HuH-7 (cell line): ENCODE measurements around the gene CDKL4.
"Not testable (repeated sequence)": the region's sequence is repeated elsewhere in the genome, so short reads cannot be mapped to it uniquely, and the experiment has no call there.

Experiments
- DNase-seq: peaks from one replicate; pipeline ENCODE4 v3.0.0; 2011; ENCODE audit warnings: low spot score

CDKL4 gene

DNA sequence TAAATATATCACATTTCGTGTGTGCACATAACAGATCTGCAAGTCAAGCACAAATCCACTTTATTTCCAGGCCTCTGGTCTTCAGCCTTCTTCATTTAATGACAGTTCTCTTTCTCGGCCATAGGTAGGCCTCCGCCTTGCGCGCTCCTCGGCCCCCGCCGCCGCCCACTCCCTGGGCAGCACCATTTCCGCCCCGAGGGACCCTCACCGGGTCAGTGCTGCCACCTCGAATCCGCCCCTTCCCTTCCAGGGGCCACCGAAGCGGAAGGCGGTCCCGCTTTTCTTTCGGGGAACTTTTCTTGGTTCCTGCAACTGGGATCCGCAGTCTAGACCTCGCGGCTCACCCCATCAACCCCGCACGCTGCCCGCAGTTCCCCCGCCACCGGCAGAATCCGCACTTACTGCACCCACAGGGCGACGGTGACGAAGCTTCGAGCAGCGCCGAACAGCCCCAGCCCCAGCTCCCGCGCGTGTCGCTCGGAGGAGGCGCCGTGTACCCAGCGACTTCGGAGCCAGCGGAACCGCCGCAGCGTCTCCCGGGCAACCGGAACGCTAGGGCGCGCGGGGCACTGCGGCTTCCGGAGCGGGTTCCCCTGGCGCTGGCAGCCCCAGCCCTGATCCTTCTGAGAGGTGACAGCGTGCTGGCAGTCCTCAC, at the start of gene CDKL4:
CDKL4 (minus strand) TSS at position 502 of the 655 bp plus-strand sequence.
- no peak for DNase-seq

DNA sequence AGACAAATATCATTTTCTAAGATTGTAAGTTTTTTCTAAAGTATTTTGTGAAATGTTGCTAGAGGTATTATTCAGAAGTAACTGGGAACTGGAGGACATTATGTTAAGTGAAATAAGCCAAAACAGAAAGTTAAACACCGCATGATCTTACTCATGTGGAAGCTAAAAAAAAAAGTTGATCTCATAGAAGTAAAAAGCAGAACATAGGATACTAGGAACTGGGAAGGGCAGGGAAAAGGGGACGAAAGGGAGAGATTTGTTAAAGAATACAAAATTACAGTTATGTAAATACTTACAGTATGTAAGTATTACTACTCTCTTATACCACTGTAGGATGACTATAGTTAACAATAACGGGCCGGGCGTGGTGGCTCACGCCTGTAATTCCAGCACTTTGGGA, 46.7 kb upstream of the CDKL4 start:
- no peak for DNase-seq

DNA sequence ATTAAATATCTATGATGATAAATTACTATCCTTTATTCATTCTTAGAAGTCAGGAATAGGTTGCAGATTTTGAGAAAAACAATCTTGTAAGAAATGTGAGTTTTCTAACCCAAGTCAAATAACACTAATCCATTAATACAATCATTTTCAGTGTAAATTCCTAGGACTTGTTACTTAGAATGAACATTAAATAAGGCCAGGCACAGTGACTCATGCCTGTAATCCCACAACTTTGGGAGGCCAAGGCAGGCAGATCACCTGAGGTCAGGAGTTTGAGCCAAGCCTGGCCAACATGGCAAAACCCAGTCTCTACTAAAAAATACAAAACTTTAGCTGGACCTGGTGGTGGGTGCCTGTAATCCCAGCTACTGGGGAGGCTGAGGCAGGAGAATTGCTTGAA, 45.8 kb upstream of the CDKL4 start:
- no peak for DNase-seq

DNA sequence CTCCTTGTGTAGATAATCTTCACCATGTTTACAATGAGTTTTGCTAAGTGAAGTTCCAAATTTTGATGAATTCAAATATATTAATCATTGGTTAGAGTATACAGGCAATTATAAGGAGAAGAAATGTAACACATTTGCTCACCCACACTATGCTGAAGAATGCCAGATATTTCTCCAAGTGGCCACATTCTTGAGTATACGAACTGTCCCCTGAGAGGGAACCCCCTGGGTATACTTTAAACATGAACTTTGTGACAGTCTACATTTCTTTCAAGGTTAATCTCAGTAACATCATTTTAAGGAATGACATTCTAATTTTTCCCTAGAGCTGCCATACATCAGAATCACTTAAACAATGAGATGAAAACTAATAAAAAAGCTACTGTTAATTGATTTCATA, 39.8 kb upstream of the CDKL4 start:
- DNase-seq: no peak

DNA sequence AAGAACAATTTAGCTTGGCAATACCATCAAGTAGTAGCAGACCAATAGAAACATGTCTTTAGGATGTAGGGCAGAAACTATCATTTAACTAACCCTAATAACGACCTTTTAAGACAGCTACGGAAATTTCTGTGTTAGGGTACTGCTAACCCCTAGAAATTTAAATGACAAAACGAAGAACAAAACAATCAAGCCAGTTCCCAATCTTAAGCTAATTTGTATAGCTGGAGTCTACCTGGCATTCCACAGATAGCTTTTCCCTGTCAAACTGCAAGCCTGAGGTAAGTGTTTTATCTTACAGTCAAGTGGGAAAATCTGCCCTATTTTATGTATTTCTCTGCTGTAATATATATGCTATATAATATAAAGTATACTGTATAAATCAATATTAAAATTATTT, 37.6 kb upstream of the CDKL4 start:
- DNase-seq: no peak

DNA sequence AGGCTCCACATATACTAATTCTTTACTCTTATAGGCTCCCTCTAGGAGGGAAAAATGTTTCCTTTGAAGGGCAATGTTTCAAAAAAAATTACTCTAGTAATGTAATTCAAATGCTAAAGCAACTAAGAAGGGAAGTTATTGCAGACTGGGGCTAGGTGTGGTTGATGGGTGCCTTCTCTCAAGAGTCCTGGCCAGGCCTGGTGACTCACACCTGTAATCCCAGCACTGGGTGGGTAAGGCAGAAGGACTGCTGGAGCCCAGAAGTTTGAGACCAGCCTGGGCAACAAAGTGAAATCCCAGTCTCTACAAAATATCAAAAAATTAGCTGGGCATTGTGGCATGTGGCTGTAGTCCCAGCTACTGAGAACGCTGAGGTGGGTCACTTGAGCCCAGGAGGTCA, 31.2 kb upstream of the CDKL4 start:
- DNase-seq: no peak

DNA sequence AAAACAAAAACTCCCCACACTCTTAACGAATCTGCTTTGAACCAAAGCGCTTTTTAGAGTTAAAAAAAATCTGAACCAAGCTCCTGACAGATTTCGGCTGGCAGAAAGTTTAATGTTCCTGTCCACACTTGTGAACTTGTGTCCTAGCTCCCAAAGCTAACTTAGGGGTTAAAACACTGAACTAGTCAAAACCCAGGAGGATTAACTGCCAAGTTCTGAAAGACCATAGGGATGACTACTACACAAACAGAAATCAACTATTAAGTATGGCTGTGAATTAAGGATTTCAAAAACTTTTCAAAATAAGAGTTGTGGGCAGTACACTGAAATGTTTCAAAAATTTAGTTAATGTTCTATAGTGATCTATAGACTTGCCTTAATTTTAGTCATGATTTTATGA, 26.2 kb upstream of the CDKL4 start:
- DNase-seq: no peak

DNA sequence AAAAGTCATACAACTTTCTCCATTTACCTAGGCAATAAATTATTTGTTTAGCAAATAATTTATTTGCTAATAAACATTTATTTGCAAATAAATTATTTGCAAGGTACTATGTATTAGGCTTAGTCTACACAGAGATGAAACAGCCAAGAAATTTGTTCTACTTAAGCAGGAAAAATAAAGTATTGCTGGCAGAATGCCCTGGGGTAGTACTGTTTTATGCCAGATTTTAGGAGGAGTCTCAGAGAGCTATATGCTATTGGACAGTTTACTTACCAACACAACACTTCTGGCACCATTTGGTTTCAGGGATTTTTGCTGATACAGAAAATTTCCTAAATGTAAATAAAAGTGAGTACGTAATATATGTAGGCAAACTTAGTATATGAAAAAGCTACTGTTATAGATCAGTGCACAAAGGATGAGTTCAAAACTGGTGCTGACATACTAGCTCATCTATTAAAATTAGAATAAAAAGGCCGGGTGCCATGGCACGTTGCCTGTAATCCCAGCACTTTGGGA, 23.2 kb upstream of the CDKL4 start:
- no peak for DNase-seq

DNA sequence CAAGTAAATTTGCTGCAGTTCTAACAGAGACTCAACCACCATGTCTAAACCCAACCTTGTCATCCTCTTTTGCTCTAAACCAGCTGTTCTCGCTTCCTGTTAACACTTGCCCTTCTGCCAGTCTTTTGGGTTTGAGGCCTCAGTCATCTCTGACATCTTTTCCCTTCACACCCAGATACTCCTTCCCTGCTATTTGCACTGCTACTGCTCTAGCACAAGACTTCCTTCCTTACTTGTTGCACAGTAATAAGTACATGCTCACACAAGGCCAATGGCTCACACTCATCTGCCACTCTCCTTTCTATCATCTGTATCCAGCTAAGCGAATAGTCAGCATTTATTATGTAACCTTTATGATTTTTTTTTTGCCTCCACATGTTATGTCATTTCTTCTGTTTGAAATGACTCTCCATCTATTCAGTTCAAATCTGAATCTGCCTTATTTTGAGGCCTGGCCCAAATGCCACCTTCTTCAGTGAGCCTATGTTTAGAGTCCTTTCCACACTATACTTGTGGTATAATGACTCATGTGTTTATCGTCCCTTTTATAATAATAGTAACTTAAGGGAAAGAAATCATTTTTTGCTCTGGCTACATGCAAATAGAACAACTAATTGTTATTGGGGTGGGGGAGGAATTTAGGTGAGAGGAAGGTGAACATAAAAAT, 22.5 kb upstream of the CDKL4 start:
- DNase-seq: no peak

DNA sequence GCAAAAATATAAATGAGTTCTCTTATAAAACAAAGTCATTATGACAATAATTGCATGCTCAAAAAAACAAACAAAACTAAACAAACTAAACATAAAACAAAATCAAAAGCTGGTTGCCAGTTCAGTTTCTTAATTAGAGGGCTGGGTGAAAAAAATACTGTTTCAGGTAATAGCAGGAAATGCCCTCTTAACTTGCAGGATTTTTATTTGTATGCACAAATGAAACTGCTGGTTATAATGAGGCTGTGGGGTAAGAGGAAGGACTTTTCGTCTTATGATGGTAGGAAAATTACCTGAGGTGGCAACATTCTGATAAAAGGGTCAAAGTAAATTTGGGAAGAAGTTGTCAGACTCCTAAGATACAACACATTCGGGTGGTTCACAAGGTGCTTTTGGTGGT, 21.5 kb upstream of the CDKL4 start:
- no peak for DNase-seq

DNA sequence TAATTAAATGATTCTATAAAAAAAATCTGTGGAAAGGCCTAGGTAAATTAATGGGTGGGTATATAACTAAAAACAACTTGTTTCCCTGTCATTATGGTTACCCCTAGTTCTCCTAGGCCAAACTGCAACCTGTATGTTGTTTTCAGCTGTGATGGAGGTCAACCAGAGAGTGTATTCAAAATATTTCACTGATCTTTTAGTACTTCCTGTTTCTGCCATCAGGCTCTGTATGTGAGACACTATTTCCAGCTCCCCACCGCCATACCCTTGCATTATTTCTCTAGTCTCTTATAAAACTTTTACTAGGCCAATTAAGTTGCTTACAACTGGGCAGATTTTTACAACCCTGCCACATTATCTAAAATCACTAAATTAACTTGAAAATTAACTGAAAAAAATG, 21.0 kb upstream of the CDKL4 start:
- DNase-seq: no peak

DNA sequence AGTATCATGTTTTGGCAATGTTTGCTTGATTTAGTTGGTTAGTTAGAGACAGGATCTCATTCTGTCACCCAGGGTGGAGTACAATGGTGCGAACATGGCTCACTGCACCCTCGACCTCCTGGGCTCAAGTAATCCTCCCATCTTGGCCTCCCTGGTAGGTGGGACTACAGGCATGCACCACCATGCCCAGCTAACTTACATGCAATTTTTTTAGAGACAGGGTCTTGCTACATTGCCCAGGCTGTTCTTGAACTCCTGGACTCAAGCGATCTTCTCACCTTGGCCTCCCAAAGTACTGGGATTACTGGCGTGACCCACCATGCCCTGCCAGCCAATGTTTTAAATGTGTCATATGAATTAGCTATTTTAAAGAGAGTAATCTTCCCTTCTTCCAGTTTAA, 16.3 kb upstream of the CDKL4 start:
- DNase-seq: no peak

DNA sequence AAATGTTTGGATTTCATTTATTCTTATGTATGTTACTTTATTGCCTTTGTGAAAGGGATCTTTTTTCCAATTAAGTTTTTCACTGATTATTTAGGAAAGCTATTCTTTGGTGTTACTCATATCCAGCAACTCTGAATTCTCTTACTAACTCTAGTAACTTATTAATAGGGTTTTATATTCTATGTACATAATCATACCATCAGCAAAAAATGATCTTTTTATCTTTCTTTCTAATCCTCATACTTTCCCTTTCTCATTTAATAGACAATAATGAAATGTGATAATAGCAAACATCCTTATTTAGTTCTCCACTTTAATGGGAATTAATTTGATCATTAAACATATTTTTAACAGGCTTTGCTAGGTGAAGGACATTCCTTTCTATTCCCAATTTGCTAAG, 12.3 kb upstream of the CDKL4 start:
- DNase-seq: no peak

DNA sequence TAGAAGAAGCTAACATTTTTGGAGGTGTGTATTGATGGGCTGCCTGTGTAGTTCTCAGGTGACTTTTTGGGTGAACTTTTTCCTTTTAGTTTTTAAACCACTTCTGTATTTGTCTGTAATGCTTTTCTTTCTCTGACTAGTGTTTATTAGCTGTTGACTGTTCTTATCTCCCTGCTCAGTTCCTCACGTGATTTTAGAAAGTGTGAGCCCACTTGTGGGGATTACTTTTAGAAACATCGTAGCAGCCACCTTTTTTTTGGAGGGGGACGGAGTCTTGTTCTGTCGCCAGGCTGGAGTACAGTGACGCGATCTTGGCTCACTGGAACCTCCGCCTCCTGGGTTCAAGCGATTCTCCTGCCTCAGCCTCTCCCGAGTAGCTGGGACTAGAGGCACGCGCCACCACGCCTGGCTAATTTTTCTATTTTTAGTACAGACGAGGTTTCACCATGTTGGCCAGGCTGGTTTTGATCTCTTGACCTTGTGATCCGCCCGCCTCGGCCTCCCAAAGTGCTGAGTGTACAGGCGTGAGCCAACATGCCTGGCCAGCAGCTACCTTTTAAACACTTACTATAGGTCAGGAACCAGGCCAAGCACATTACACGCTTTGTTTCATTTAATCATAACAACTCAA, 9.2 kb upstream of the CDKL4 start:
- DNase-seq: no peak

DNA sequence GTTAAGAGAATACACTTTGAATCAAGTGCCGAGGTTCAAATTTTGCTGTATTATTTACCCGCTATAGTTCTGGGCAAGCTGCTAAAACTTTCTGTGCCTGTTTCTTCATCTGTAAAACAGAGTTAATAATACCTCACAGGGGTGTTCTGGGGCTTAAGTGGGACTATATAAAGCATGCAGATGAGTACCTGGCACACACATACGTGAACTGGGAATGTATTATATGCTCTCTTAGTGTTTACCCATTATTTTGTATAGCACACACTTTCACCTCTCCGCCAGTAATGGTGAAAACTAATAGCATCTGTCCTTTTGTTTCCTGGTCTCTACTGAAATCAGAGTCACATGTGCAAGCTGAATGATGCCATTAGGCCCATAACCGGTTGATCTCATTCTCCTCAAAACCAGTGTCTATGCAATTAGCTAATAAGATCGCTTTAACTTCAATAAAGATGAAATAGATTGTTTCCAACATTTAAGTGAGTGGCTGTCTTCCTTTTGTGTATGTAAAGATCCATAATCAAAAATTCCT, 3.8 kb upstream of the CDKL4 start:
- no peak for DNase-seq

DNA sequence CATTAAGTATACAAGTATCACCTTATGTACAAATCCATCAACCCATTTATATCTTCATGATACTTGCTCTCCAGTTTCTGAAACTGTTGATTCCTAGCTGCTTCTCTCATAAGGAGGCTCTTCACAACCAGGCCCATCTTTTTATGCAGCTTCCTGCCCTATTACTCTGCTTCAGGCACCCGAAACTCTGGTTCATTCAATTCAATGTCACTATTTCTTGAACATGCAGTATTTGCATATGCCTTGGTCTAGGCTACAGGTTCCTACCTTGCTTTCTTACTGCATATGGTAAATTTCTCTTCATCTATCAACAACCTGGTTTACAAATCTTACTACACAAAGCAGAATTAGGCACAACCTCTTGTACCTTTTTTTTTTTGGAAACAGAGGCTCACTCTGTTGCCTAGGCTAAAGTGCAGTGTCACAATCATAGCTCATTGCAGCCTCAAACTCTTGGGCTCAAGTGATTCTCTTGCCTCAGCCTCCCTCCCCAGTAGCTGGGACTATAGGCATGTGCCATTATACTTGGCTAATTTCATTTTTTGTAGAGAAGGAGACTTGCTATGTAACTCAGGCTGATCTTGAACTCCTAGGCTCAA, 2.7 kb upstream of the CDKL4 start:
- DNase-seq: no peak

DNA sequence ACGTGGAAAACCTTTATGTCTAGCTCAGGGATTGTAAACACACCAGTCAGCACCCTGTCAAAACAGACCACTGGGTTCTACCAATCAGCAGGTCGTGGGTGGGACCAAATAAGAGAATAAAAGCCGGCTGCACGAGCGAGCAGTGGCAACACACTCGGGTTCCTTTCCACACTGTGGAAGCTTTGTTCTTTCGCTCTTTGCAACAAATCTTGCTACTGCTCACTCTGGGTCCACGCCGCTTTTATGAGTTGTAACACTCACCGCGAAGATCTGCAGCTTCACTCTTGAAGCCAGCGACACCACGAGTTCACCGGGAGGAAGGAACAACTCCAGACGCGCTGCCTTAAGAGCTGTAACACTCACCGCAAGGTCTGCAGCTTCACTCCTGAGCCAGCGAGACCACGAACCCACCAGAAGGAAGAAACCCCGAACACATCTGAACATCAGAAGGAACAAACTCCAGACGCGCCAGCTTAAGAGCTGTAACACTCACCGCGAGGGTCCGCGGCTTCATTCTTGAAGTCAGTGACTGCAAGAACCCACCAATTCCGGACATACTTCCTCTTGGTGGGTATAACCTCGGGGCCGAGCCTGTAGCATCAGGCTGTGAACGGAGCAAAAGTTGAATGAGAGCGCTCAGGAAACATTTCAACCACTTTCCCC, 1.3 kb upstream of the CDKL4 start:
- DNase-seq: not testable (repeated sequence)

DNA sequence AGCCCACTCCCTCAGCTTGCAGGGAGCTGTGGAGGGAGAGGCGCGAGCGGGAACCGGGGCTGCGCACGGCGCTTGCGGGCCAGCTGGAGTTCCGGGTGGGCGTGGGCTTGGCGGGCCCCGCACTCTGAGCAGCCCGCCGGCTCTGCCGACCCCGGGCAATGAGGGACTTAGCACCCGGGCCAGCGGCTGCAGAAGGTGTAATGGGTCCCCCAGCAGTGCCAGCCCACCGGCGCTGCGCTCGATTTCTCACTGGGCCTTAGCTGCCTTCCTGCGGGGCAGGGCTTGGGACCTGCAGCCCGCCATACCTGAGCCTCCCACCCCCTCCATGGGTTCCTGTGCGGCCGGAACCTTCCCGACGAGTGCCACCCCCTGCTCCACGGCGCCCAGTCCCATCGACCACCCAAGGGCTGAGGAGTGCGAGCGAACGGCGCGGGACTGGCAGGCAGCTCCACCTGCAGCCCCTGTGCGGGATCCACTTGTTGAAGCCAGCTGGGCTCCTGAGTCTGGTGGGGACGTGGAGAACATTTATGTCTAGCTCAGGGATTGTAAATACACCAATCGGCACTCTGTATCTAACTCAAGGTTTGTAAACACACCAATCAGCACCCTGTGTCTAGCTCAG, 582 bp upstream of the CDKL4 start:
- not testable (repeated sequence) for DNase-seq

DNA sequence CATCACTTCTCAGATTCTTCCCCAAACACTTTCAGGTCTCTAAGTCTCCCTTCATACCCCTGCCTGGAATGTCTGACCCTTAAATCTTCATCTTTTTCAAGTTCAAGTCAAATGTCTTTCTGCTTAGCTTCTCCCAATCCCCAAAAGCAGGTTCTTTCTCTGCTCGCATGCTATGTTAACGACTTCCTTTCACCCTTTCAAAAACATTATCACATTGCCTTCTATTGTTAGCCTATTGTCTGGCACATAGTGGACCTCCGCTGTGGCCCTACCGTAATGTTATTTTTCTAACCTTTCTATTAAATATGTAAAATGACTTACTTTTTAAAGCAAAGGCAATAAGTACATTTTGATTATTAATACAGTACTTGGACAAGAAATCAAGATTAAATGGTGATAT, 2.2 kb downstream of the CDKL4 start:
- DNase-seq: no peak

DNA sequence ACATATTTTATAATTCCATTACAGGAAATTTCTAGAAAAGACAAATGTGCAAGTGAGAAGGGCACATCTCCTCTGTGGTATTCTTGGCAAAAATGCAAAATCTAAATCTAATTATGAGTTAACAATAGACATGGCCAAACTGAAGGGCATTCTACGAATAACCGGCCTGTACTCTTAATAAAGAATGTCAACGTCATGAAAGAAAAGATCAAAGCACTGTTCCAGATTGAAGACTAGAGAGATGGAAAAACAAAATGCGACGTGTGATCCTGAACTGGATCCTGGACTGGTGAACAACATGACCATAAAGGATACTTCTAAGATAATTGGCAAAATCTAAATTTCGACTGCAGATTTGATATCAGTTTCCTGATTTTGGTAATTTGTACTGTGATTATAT, 3.0 kb downstream of the CDKL4 start:
- DNase-seq: no peak

DNA sequence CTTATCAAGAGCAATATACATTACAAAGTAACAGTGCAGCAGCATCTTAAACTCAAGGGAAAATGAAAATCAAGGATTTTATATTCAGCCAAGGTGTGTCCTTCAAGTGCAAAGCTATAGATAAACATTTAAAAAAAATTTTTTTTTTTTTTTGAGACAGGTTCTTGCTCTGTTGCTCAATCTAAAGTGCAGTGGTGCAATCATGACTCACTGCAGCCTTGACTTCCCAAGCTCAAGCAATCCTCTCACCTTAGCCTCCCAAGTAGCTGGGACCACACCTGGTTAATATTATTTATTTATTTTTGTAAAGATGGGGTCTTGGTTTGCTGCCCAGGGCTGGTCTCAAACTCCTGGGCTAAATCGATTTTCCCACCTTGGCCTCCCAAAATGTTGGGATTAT, 9.0 kb downstream of the CDKL4 start:
- DNase-seq: no peak

DNA sequence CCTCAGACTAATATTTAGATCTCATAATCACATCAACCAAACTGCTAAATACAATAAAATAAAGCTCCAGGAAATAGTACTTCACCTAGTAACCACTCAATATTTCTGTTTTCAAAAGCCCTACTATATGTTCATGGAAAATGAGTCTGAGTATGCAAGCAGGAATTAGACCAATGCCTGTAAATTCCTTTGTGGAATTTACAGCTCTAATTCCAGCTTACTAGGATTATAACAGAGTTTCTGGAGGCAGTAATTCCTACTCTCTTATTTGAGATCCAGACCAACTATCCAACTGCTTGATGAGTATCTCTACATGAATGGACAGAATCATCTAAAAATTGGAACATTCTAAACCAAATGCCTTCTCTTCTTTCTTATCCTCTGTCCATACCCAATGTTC, 11.6 kb downstream of the CDKL4 start:
- DNase-seq: no peak
